GM18907 (cell line): Measurements from ENCODE around the gene USP22.

ENCODE experiments used
- ATAC-seq: cut with Tn5 transposase; IDR thresholded peaks from one replicate; pipeline ENCODE4 v1.9.1; 2021; ENCODE audit warnings: mild to moderate bottlenecking, moderate library complexity; ENCODE audit not compliant: unreplicated experiment

The USP22 gene

GRCh38 chr17:21024024-21024423, 18.8 kb downstream of the USP22 start:
- no peak for ATAC-seq

GRCh38 chr17:21021208-21021803, 21.5 kb downstream of the USP22 start:
- ATAC-seq, result no peak

- no peak for ATAC-seq
These were observed 22.2 kb downstream of the USP22 start for GRCh38 chr17:21020622-21021021.

- ATAC-seq, result no peak
These were observed 22.7 kb downstream of the USP22 start for GRCh38 chr17:21019976-21020586.

GRCh38 chr17:21018894-21019293, 23.9 kb downstream of the USP22 start:
- no peak for ATAC-seq

- ATAC-seq, result no peak
These were observed 24.9 kb downstream of the USP22 start for GRCh38 chr17:21017861-21018260.

- ATAC-seq, result no peak
These were observed 25.6 kb downstream of the USP22 start for GRCh38 chr17:21017256-21017655.

GRCh38 chr17:21016826-21017225, 26.0 kb downstream of the USP22 start:
- ATAC-seq, result no peak

- ATAC-seq, result no peak
These were observed 27.2 kb downstream of the USP22 start for GRCh38 chr17:21015564-21015963.

GRCh38 chr17:21014498-21014897, 28.3 kb downstream of the USP22 start:
- no peak for ATAC-seq

- no peak for ATAC-seq
These were observed 28.8 kb downstream of the USP22 start for GRCh38 chr17:21013983-21014382.

GRCh38 chr17:21012736-21013135, 30.1 kb downstream of the USP22 start:
- ATAC-seq, result no peak

GRCh38 chr17:21010705-21011596, 31.9 kb downstream of the USP22 start:
- no peak for ATAC-seq

GRCh38 chr17:21008992-21009671, 33.7 kb downstream of the USP22 start:
- no peak for ATAC-seq

GRCh38 chr17:21008160-21008915, 34.5 kb downstream of the USP22 start:
- ATAC-seq, result no peak

GRCh38 chr17:21007646-21008045, 35.2 kb downstream of the USP22 start:
- ATAC-seq, result no peak

- ATAC-seq, result no peak
These were observed 37.0 kb downstream of the USP22 start for GRCh38 chr17:21005803-21006202.

GRCh38 chr17:21005367-21005766, 37.4 kb downstream of the USP22 start:
- no peak for ATAC-seq

- no peak for ATAC-seq
These were observed 38.5 kb downstream of the USP22 start for GRCh38 chr17:21004016-21004930.
